ENCODE results near the gene NPAS2. TPM values are rescaled to one million over a fixed set of nuclear protein-coding genes. Genes with fewer than 3 reads are reported as not detected.

The NPAS2 gene
- total RNA-seq, 1 experiment from 2014 or later, result 12.4 TPM

- DNase-seq (ENCODE audit: low read depth), result no peak
Observed at GRCh38 chr2:100852999-100853908, 33.3 kb downstream of the NPAS2 start.

GRCh38 chr2:100853909-100854810, 34.2 kb downstream of the NPAS2 start:
- no peak for DNase-seq (ENCODE audit: low read depth)

GRCh38 chr2:100855084-100855483, 35.1 kb downstream of the NPAS2 start:
- no peak for DNase-seq (ENCODE audit: low read depth)

GRCh38 chr2:100855606-100856005, 35.7 kb downstream of the NPAS2 start:
- no peak for DNase-seq (ENCODE audit: low read depth)

- no peak for DNase-seq (ENCODE audit: low read depth)
Observed at GRCh38 chr2:100856732-100857131, 36.8 kb downstream of the NPAS2 start.

- no peak for DNase-seq (ENCODE audit: low read depth)
Observed at GRCh38 chr2:100857341-100857740, 37.4 kb downstream of the NPAS2 start.

- DNase-seq (ENCODE audit: low read depth), result peak; percentile 10
Observed at GRCh38 chr2:100857915-100858314, 38.0 kb downstream of the NPAS2 start.

- no peak for DNase-seq (ENCODE audit: low read depth)
Observed at GRCh38 chr2:100859902-100860301, 40.0 kb downstream of the NPAS2 start.

- no peak for DNase-seq (ENCODE audit: low read depth)
Observed at GRCh38 chr2:100861340-100861739, 41.4 kb downstream of the NPAS2 start.

- no peak for DNase-seq (ENCODE audit: low read depth)
Observed at GRCh38 chr2:100862081-100862480, 42.1 kb downstream of the NPAS2 start.

- DNase-seq (ENCODE audit: low read depth), result peak; percentile 73
Observed at GRCh38 chr2:100865816-100866460, 46.0 kb downstream of the NPAS2 start.

GRCh38 chr2:100868083-100868482, 48.1 kb downstream of the NPAS2 start:
- no peak for DNase-seq (ENCODE audit: low read depth)

GRCh38 chr2:100869120-100869519, 49.2 kb downstream of the NPAS2 start:
- no peak for DNase-seq (ENCODE audit: low read depth)

GRCh38 chr2:100870652-100871531, 51.0 kb downstream of the NPAS2 start:
- no peak for DNase-seq (ENCODE audit: low read depth)

GRCh38 chr2:100875516-100876230, 55.7 kb downstream of the NPAS2 start:
- no peak for DNase-seq (ENCODE audit: low read depth)

GRCh38 chr2:100876231-100876860, 56.4 kb downstream of the NPAS2 start:
- DNase-seq (ENCODE audit: low read depth), result peak; percentile 32

- DNase-seq (ENCODE audit: low read depth), result peak; percentile 55
Observed at GRCh38 chr2:100877555-100877954, 57.6 kb downstream of the NPAS2 start.

- no peak for DNase-seq (ENCODE audit: low read depth)
Observed at GRCh38 chr2:100878000-100878791, 58.3 kb downstream of the NPAS2 start.

GRCh38 chr2:100879296-100879695, 59.4 kb downstream of the NPAS2 start:
- no peak for DNase-seq (ENCODE audit: low read depth)
